Right lobe of liver (tissue), 4 donors: Measurements from ENCODE around the gene CDC26.

ENCODE experiments used
- POLR2A ChIP-seq: fragments of 450-650 bp; IDR thresholded peaks from one replicate; pipeline ENCODE4 v1.6.1; 2017; ENCODE audit warnings: antibody characterized with exemption, mild to moderate bottlenecking
- TF ChIP-seq, protein P1 (sequence below), 4 donors: fragments of 200-600 bp in 3 of 4; fragments of 450-650 bp in 1 of 4; IDR thresholded peaks; one replicate each; pipeline versions ENCODE4 v1.5.1 to v1.8.0; 2016 to 2022; ENCODE audit warnings: antibody characterized with exemption in 4 of 4, mild to moderate bottlenecking in 2 of 4
- donor health status: DM: no; HTN: no; CAD: no.
- donor health status: DM: no; HTN: no; CAD: no.
- donor health status: DM: no; HTN: yes; CAD: no.

DNA sequence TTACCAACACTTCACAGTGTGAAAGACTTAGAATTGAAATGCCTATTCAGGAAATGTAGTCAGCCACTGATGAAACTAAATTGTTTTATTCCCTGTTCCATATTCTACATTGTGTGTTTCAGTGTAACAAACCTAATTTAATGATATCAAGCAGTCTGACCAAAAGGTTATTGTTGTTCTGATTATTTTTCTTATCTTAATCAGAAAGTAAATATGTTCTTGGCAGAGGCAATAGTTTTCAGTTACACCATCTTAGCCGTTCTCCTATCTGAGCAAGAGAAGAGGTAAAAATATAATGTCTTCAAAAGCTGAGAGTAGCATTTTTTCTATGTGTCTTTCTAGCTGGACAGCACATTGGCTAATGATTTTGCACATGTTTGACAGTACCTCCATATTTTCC lies 17.1 kb downstream of the CDC26 start:
- TF ChIP-seq, protein P1, sequence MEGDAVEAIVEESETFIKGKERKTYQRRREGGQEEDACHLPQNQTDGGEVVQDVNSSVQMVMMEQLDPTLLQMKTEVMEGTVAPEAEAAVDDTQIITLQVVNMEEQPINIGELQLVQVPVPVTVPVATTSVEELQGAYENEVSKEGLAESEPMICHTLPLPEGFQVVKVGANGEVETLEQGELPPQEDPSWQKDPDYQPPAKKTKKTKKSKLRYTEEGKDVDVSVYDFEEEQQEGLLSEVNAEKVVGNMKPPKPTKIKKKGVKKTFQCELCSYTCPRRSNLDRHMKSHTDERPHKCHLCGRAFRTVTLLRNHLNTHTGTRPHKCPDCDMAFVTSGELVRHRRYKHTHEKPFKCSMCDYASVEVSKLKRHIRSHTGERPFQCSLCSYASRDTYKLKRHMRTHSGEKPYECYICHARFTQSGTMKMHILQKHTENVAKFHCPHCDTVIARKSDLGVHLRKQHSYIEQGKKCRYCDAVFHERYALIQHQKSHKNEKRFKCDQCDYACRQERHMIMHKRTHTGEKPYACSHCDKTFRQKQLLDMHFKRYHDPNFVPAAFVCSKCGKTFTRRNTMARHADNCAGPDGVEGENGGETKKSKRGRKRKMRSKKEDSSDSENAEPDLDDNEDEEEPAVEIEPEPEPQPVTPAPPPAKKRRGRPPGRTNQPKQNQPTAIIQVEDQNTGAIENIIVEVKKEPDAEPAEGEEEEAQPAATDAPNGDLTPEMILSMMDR (IDR thresholded peaks at IDR 0.05), result no peak
- TF ChIP-seq POLR2A, result no peak
